G401 (cell line): ENCODE measurements around the gene STAB2. TPM values are rescaled to one million over a fixed set of nuclear protein-coding genes. Genes with fewer than 3 reads are reported as not detected.

Experiments used
- DNase-seq: peaks from one replicate; pipeline ENCODE4 v3.0.0-alpha.2; 2015; ENCODE audit warnings: low spot score
- in situ Hi-C: cut with HindIII; loops from 2 replicates; pipeline ENCODE4 v1.10.0; 2016; ENCODE audit warnings: low sequenced_read_pairs, mixed read lengths
- total RNA-seq: library from RNA; depleted of rRNA; stranded (reverse); fragments of >200 nt; shearing (Covaris generic); gene quantifications from 2 replicates; pipeline ENCODE4 v1.2.3, GENCODE V29; 2014

Gene STAB2
- total RNA-seq, 1 experiment from 2014 or later: not detected

DNA sequence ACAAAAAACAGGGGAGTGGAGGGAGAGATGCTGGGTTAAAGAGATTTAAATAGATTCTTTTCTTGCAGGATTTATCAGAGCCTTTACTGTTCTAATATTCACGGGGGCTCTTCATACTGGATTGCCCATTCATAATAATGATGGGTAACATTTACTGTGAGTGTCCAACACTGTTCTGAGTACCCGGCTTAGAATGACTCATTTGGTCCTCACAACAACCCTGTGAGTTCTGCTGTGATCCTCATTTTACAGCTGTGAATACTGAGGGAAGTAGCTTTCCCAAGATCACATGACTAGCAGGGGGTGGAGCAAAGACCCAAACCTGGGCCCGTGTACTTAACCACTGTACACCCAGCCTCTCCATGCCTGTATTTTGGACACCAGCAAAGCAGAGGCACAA is 140.6 kb downstream of the STAB2 start:
- in situ Hi-C loops: no loop called here
- DNase-seq: no peak

DNA sequence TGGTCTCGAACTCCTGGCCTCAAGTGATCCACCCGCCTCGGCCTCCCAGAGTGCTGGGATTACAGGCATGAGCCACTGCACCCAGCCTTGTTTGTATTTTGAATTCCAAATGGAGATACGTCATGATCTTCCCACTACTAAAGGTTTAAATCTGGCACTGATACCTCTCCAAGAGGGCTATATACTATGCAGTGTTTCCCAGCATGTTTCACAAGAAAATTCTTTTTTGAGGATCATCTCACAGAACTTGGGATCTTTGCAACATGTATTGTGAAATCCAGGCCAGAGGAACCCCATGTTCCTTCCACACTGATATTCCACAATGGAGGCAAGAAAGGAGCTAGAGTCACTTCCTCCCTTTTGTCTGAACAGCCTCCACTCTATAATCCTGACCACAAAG is 141.2 kb downstream of the STAB2 start:
- in situ Hi-C loops: no loop called here
- DNase-seq: no peak

GRCh38 chr12:103729499-103729898 is 142.4 kb downstream of the STAB2 start:
- DNase-seq: no peak
- in situ Hi-C loops: no loop called here

- in situ Hi-C loops: no loop called here
- DNase-seq: no peak
Measured at GRCh38 chr12:103731539-103731938, 144.5 kb downstream of the STAB2 start.

DNA sequence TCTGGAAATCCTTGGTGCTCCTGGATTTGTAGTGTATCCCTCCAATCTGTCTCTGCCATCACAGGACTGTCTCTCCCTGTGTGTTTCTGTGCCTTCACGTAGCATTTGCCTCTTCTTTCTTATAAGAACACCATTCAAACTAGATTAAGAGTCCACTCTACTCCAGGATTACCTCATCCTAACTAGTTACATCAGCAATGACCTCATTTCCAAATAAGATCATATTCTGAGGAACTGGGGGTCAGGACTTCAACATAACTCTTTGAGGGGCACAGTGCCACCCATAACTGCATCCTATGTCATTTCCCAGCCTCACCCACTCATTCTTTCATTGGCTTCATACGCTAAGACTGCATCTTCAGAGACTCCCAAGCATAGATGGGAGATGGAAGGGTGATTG is 147.8 kb downstream of the STAB2 start:
- in situ Hi-C loops: no loop called here
- no peak for DNase-seq

DNA sequence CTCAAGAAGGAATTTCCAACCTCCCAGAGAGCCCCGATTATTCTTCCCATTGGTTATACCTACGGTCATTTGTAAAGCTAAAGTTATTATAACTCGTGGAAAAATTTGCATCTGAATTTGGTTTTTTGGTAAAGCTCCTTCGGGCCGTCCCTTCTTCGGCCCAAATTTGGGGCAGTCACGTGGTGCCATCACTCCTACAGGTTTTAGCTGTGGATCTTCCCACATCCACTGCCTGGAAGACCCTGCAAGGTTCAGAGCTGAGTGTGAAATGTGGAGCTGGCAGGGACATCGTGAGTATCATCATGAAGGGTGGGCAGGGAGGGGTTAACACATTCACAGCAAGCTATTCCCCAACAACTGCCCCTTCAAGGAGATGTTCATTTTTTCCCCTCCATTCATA is 148.2 kb downstream of the STAB2 start:
- no peak for DNase-seq
- in situ Hi-C loops: no loop called here

GRCh38 chr12:103736572-103736971 is 149.5 kb downstream of the STAB2 start:
- in situ Hi-C loops: no loop called here
- DNase-seq: no peak

DNA sequence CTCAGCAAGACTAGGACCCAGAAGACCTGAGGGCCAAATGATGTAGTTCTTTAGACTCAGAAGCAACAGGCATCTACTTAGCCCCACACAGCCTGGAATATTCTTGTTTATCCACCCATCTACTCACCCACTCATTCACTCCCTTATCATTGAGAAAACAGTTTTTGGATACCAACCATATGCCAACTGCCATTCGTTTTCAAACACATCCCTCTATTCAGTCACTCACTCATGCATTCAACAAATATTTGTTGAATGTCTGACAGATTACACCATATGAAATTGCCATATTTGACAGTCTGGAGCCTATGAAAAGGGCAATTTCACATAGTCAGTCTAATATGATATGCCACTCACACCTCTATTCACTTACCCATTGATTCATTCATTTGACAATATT is 150.8 kb downstream of the STAB2 start:
- in situ Hi-C loops: no loop called here
- no peak for DNase-seq

- in situ Hi-C loops: no loop called here
- peak; percentile 80 for DNase-seq
Measured at GRCh38 chr12:103742349-103742932, 155.4 kb downstream of the STAB2 start.

DNA sequence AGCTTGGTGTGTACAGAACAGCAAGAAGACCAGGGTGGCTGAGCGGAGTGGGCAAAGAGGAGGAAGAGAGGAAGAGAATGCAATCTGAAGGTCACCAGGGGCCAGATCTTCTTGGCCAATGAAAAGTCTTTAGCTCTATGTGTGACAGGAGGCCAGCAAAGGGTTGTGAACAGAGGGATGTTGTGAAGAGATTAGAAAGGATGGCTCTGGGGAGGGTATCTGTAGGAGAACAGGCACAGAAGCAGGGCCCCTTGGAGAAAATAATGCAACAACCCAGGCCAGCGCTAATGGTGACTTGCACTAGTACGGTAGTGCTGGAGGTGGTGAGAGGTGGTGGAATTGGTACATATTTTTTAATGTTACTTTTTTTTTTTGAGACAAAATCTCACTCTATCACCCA is 156.7 kb downstream of the STAB2 start:
- no peak for DNase-seq
- in situ Hi-C loops: no loop called here

- no peak for DNase-seq
Measured at GRCh38 chr12:103745962-103746361, 158.9 kb downstream of the STAB2 start.

GRCh38 chr12:103748002-103748401 is 160.9 kb downstream of the STAB2 start:
- in situ Hi-C loops: no loop called here
- DNase-seq: no peak

More at GRCh38 chr12:103745962-103746361, 158.9 kb downstream of the STAB2 start:
- in situ Hi-C loops: no loop called here

- in situ Hi-C loops: no loop called here
- DNase-seq: no peak
Measured at GRCh38 chr12:103748875-103749274, 161.8 kb downstream of the STAB2 start.

GRCh38 chr12:103751171-103751570 is 164.1 kb downstream of the STAB2 start:
- DNase-seq: no peak
- in situ Hi-C loops: no loop called here

GRCh38 chr12:103751600-103751999 is 164.5 kb downstream of the STAB2 start:
- in situ Hi-C loops: no loop called here
- no peak for DNase-seq

GRCh38 chr12:103755425-103755824 is 168.4 kb downstream of the STAB2 start:
- in situ Hi-C loops: no loop called here
- no peak for DNase-seq

DNA sequence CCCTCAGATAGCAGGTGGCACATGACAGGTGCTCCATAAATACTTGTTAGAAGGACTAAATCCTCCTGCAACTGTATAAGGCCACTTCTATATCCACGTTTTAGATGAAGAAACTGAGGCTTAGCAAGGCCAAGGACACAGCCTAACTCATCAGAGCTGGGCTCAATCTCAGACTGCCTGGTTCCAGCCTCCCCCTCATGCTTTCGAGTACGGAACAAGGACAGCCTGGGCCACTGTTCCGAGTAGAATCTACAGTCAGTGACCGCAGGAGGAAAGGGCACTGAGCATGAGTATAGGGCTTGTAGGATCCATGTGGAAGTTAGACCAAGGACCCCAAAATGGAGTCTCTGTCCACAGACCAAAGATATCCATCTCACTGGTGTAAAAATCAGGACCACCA is 169.4 kb downstream of the STAB2 start:
- in situ Hi-C loops: no loop called here
- DNase-seq: no peak

DNA sequence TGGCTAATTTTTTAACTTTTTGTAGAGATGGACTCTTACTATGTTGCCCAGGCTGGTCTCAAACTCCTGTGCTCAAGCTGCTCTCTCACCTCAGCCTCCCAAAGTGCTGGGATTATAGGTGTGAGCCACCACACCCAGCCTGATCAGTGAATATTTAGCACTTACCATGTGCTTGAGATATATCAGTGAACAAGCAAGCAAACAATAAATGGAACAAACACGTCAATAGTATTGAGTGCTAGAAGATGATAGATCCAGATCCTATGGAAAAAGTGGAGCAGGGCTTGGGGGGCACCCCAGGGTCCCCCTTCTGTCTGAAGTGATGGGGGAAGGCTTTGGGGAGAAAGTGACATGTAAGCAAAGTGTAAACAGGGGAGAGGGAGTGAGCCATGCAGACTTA is 170.2 kb downstream of the STAB2 start:
- DNase-seq: no peak
- in situ Hi-C loops: no loop called here

DNA sequence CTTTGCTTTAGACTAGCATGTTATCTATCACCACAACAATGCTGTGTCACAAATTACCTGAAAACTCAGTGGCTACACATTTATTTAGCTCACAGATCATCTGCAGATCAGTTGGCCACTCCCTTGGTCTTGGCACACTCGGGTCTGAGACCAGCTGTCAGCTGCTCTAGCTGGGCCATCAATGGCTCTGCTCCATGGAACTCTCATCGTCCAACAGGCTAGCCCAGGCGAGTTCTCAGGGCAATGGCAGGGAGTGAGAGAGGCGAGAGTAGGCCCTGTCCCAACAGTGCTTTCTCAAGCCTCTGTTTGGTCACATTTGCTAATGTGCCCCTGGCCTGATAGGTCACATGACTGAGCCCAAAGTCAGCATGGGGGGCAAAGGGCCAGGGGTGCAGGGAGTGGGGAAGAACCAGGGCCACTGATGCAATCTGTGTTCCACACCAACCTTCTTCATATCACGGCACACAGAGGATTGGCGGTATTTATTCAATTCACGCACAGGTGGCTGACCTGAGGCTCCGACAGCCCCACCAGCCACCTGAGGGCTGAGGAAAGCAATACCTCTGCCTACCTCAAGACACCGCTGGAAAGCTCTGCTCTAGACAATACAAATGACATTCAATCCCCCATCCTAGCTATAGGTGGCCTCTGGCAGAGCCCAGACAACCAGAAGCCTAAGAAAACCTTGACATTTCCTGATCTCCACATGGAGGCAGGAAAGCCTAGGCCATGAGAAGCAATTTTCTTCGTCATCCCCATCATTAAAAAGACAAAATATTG is 171.4 kb downstream of the STAB2 start:
- in situ Hi-C loops: no loop called here
- peak; percentile 71 for DNase-seq

- in situ Hi-C loops: no loop called here
- no peak for DNase-seq
Measured at GRCh38 chr12:103762473-103762872, 175.4 kb downstream of the STAB2 start.

DNA sequence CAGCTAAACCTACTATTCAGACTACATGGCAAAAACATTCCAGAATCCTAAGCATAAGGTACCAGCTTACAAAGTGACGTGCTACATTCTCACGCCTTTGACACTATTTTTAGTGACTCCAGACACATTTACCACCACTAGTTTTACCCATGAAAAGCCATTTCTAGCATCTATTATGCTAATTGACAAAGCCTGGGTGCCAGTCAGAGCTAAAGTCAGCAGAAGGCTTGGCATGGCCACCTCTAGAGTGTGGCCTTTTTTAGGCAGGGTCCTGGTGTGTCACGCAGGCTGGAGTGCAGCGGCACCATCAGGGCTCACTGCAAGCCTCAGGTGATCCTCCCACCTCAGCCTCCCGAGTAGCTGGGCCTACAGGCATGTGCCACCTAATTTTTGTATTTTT is 178.2 kb downstream of the STAB2 start:
- in situ Hi-C loops: no loop called here
- no peak for DNase-seq
